Superior temporal gyrus (tissue), 1 donor: Measurements from ENCODE around the gene LHFPL3.
A peak's percentile ranks its signal among the peaks of the same experiment; 100 is the strongest.
"Not testable (repeated sequence)": the region's sequence is repeated elsewhere in the genome, so short reads cannot be mapped to it uniquely, and the experiment has no call there.

Experiments used
- DNase-seq: peaks from one replicate; pipeline ENCODE4 v3.0.0-alpha.2; 2016; ENCODE audit errors: extremely low spot score

The LHFPL3 gene

GRCh38 chr7:104328296-104328969 lies at the start of gene LHFPL3:
Gene LHFPL3, plus strand, starts transcription at chr7:104328603.
- no peak for DNase-seq

- not testable (repeated sequence) for DNase-seq
Observed at GRCh38 chr7:104281685-104282084, 46.7 kb upstream of the LHFPL3 start.

GRCh38 chr7:104286839-104287238 lies 41.6 kb upstream of the LHFPL3 start:
- DNase-seq = no peak

GRCh38 chr7:104288137-104288536 lies 40.3 kb upstream of the LHFPL3 start:
- no peak for DNase-seq

GRCh38 chr7:104294291-104294690 lies 34.1 kb upstream of the LHFPL3 start:
- DNase-seq = no peak

- no peak for DNase-seq
Observed at GRCh38 chr7:104296266-104296665, 32.1 kb upstream of the LHFPL3 start.

GRCh38 chr7:104296900-104297299 lies 31.5 kb upstream of the LHFPL3 start:
- no peak for DNase-seq

GRCh38 chr7:104299323-104299722 lies 29.1 kb upstream of the LHFPL3 start:
- DNase-seq = no peak

- DNase-seq = no peak
Observed at GRCh38 chr7:104299777-104300176, 28.6 kb upstream of the LHFPL3 start.

GRCh38 chr7:104306793-104307192 lies 21.6 kb upstream of the LHFPL3 start:
- DNase-seq = no peak

- no peak for DNase-seq
Observed at GRCh38 chr7:104317948-104318629, 10.3 kb upstream of the LHFPL3 start.

GRCh38 chr7:104327534-104327933 lies 869 bp upstream of the LHFPL3 start:
- DNase-seq = no peak

GRCh38 chr7:104327938-104328295 lies 486 bp upstream of the LHFPL3 start:
- no peak for DNase-seq

GRCh38 chr7:104328970-104329825 lies 795 bp downstream of the LHFPL3 start:
- DNase-seq = no peak

GRCh38 chr7:104341546-104341945 lies 13.1 kb downstream of the LHFPL3 start:
- DNase-seq = peak; percentile 39

GRCh38 chr7:104352736-104353135 lies 24.3 kb downstream of the LHFPL3 start:
- DNase-seq = no peak

GRCh38 chr7:104357166-104357565 lies 28.8 kb downstream of the LHFPL3 start:
- no peak for DNase-seq

- DNase-seq = no peak
Observed at GRCh38 chr7:104358446-104359132, 30.2 kb downstream of the LHFPL3 start.

- DNase-seq = no peak
Observed at GRCh38 chr7:104362756-104363155, 34.4 kb downstream of the LHFPL3 start.

- no peak for DNase-seq
Observed at GRCh38 chr7:104363355-104363754, 35.0 kb downstream of the LHFPL3 start.

GRCh38 chr7:104366390-104366789 lies 38.0 kb downstream of the LHFPL3 start:
- no peak for DNase-seq

- no peak for DNase-seq
Observed at GRCh38 chr7:104367926-104368325, 39.5 kb downstream of the LHFPL3 start.
